IMR-90 (cell line): ENCODE data around the gene PLEKHJ1. TPM values are rescaled to one million over a fixed set of nuclear protein-coding genes. Genes with fewer than 3 reads are reported as not detected.

ENCODE experiments used
- ATAC-seq: fragments of 200-7000 bp; cut with Tn5 transposase; 2 replicates; pipeline ENCODE4 v1.9.1; 2020; ENCODE audit warnings: low read depth, mild to moderate bottlenecking, moderate library complexity
- BruUV-seq: library from RNA; stranded (reverse); fragments of 400-500 nt; replicated peaks from 2 replicates; lab custom pipeline; 2021; lab: Mats Ljungman, UMichigan
- CTCF ChIA-PET: fragments of 300-600 bp; formaldehyde crosslinking; extraction: SDS; loops from one replicate; lab custom pipeline; 2021; ENCODE audit warnings: antibody characterized with exemption; lab: Yijun Ruan, JAX
- POLR2A ChIA-PET: fragments of 300-600 bp; sonication (Branson Sonifier 250); formaldehyde crosslinking; loops from one replicate; lab custom pipeline; 2022; ENCODE audit warnings: antibody characterized with exemption; ENCODE audit not compliant: unreplicated experiment; lab: Charles Lee
- DNase-seq: peaks from one replicate; pipeline ENCODE4 v3.0.0; 2013
- H2AFZ ChIP-seq: replicated peaks from 2 replicates; pipeline ENCODE3; 2013; ENCODE audit warnings: low read length, mild to moderate bottlenecking; ENCODE audit not compliant: poor library complexity
- H2AK5ac ChIP-seq: 2 replicates; pipeline ENCODE4 v1.6.1; 2013; ENCODE audit warnings: low read depth, low read length, inconsistent platforms
- H2AK9ac ChIP-seq: replicated peaks from 2 replicates; pipeline ENCODE3; 2013; ENCODE audit warnings: mild to moderate bottlenecking, low read depth, low read length, moderate library complexity; ENCODE audit not compliant: poor library complexity
- H2BK120ac ChIP-seq: 2 replicates; pipeline ENCODE4 v1.6.1; 2013; ENCODE audit warnings: low read depth, low read length, inconsistent platforms
- H2BK15ac ChIP-seq: 3 replicates; pipeline ENCODE4 v1.6.1; 2013; ENCODE audit warnings: low read depth, low read length, inconsistent platforms
- H2BK20ac ChIP-seq: 2 replicates; pipeline ENCODE4 v1.6.1; 2013; ENCODE audit warnings: low read depth, mild to moderate bottlenecking, inconsistent platforms, low read length, moderate library complexity
- H2BK5ac ChIP-seq: 2 replicates; pipeline ENCODE4 v1.6.1; 2013; ENCODE audit warnings: mild to moderate bottlenecking, low read depth, low read length, inconsistent platforms; ENCODE audit not compliant: poor library complexity, severe bottlenecking
- H3K14ac ChIP-seq: replicated peaks from 2 replicates; pipeline ENCODE4 v1.6.1; 2013; ENCODE audit warnings: low read depth, low read length, inconsistent platforms
- H3K18ac ChIP-seq: 2 replicates; pipeline ENCODE4 v1.6.1; 2013; ENCODE audit warnings: low read depth, low read length, control low read depth
- H3K23ac ChIP-seq: 2 replicates; pipeline ENCODE4 v1.6.1; 2013; ENCODE audit warnings: low read depth, low read length, inconsistent platforms
- H3K27ac ChIP-seq: 2 replicates; pipeline ENCODE4 v1.5.1; 2013; ENCODE audit warnings: mild to moderate bottlenecking, control low read depth, low read length; ENCODE audit not compliant: insufficient read depth
- H3K27me3 ChIP-seq: 2 replicates; pipeline ENCODE4 v1.6.1; 2013; ENCODE audit warnings: low read length; ENCODE audit not compliant: control insufficient read depth, insufficient read depth
- H3K36me3 ChIP-seq: 2 replicates; pipeline ENCODE4 v1.6.1; 2013; ENCODE audit warnings: low read length, mixed read lengths; ENCODE audit not compliant: control insufficient read depth, insufficient read depth
- H3K4ac ChIP-seq: 2 replicates; pipeline ENCODE4 v1.6.1; 2013; ENCODE audit warnings: low read depth, low read length, inconsistent platforms
- H3K4me1 ChIP-seq: 2 replicates; pipeline ENCODE4 v1.6.1; 2013; ENCODE audit warnings: low read length, mixed read lengths; ENCODE audit not compliant: control insufficient read depth, insufficient read depth
- H3K4me2 ChIP-seq: 2 replicates; pipeline ENCODE4 v1.6.1; 2013; ENCODE audit warnings: low read depth, mild to moderate bottlenecking, control low read depth, low read length, moderate library complexity
- H3K4me3 ChIP-seq: 2 replicates; pipeline ENCODE4 v1.5.1; 2013; ENCODE audit warnings: low read depth, mild to moderate bottlenecking, control low read depth, low read length, moderate library complexity; ENCODE audit not compliant: insufficient read depth
- H3K56ac ChIP-seq: 2 replicates; pipeline ENCODE4 v1.6.1; 2013; ENCODE audit warnings: low read length, inconsistent platforms; ENCODE audit not compliant: insufficient read depth; ENCODE audit errors: extremely low read depth
- H3K79me1 ChIP-seq, 2 experiments: 2 replicates each; pipeline ENCODE4 v1.6.1; 2013; ENCODE audit warnings: low read length in 2 of 2, inconsistent platforms in 1 of 2, low read depth in 1 of 2
- H3K9ac ChIP-seq: 2 replicates; pipeline ENCODE4 v1.6.1; 2013; ENCODE audit warnings: low read depth, low read length, control low read depth
- H3K9me1 ChIP-seq: 2 replicates; pipeline ENCODE4 v1.6.1; 2013; ENCODE audit warnings: low read length, inconsistent platforms; ENCODE audit not compliant: insufficient read depth
- H3K9me3 ChIP-seq: 2 replicates; pipeline ENCODE4 v1.6.1; 2013; ENCODE audit warnings: low read length; ENCODE audit not compliant: control insufficient read depth, insufficient read depth
- H4K20me1 ChIP-seq: 2 replicates; pipeline ENCODE4 v1.6.1; 2013; ENCODE audit warnings: low read length, inconsistent platforms; ENCODE audit not compliant: insufficient read depth
- H4K5ac ChIP-seq: 2 replicates; pipeline ENCODE4 v1.6.1; 2013; ENCODE audit warnings: mild to moderate bottlenecking, low read depth, low read length, control low read depth
- H4K8ac ChIP-seq, 2 experiments: 2 replicates each; pipeline ENCODE4 v1.6.1; 2013; ENCODE audit warnings: low read depth in 2 of 2, low read length in 2 of 2, control low read depth in 1 of 2, inconsistent platforms in 1 of 2
- H4K91ac ChIP-seq: 2 replicates; pipeline ENCODE4 v1.6.1; 2013; ENCODE audit warnings: low read depth, low read length, inconsistent platforms; ENCODE audit not compliant: insufficient read depth
- CEBPB ChIP-seq: IDR thresholded peaks from 2 replicates; pipeline ENCODE4 v1.6.1; 2012; ENCODE audit warnings: low read depth, low read length, improper control_type of control experiment
- CHD1 ChIP-seq: IDR thresholded peaks from 2 replicates; pipeline ENCODE4 v1.6.1; 2012; ENCODE audit warnings: low read depth, low read length, improper control_type of control experiment
- ELK1 ChIP-seq: fragments of 150-350 bp; IDR thresholded peaks from 2 replicates; pipeline ENCODE4 v1.6.1; 2016; ENCODE audit warnings: low read depth, mild to moderate bottlenecking, low read length, moderate library complexity, borderline replicate concordance
- FOS ChIP-seq: fragments of 150-350 bp; IDR thresholded peaks from 2 replicates; pipeline ENCODE4 v1.6.1; 2016; ENCODE audit warnings: low read depth, low read length
- MXI1 ChIP-seq: IDR thresholded peaks from 2 replicates; pipeline ENCODE4 v1.6.1; 2012; ENCODE audit warnings: low read depth, mild to moderate bottlenecking, low read length, moderate library complexity, borderline replicate concordance
- NFE2L2 ChIP-seq: fragments of 150-350 bp; IDR thresholded peaks from 2 replicates; pipeline ENCODE4 v1.6.1; 2016; ENCODE audit warnings: low read depth, mild to moderate bottlenecking, low read length
- RAD21 ChIP-seq: IDR thresholded peaks from 2 replicates; pipeline ENCODE4 v1.6.1; 2012; ENCODE audit warnings: low read length, improper control_type of control experiment
- RCOR1 ChIP-seq: IDR thresholded peaks from 2 replicates; pipeline ENCODE4 v1.6.1; 2012; ENCODE audit warnings: mild to moderate bottlenecking, low read length, improper control_type of control experiment; ENCODE audit not compliant: insufficient replicate concordance
- SMC3 ChIP-seq: fragments of 150-350 bp; IDR thresholded peaks from 2 replicates; pipeline ENCODE4 v1.6.1; 2016; ENCODE audit warnings: low read depth, mild to moderate bottlenecking, antibody characterized with exemption, low read length, moderate library complexity
- WGBS, 2 experiments: methylation state at CpG; one replicate each; pipeline versions ENCODE4 v1.1.5 to v1.1.7; 2013; ENCODE audit warnings: missing lambda C conversion rate in 2 of 2; ENCODE audit not compliant: insufficient read length in 1 of 2; ENCODE audit errors: extremely low coverage in 2 of 2; 5-methylcytosine and 5-hydroxymethylcytosine counted together
- dilution Hi-C: fragments of 300-500 bp; cut with HindIII; formaldehyde crosslinking; loops from one replicate; pipeline ENCODE4 v1.14.3; 2018; ENCODE audit warnings: low sequenced_read_pairs; ENCODE audit not compliant: unreplicated experiment
- in situ Hi-C: fragments of 300-500 bp; cut with MboI; formaldehyde crosslinking; loops from 3 replicates; pipeline ENCODE4 v1.14.3; 2019; ENCODE audit warnings: low sequenced_read_pairs, inconsistent platforms, mixed read lengths
- intact Hi-C: fragments of 100-400 bp; cut with micrococcal nuclease; formaldehyde crosslinking; loops from 2 replicates; pipeline ENCODE4 v1.10.0; 2022
- polyA plus RNA-seq, 3 experiments: library from polyadenylated mRNA; depleted of rRNA; stranded (reverse); fragments of >200 nt; gene quantifications; 2 replicates each; pipeline ENCODE4 v1.2.3, GENCODE V29; 2012; ENCODE audit warnings: low replicate concordance in 1 of 3
- total RNA-seq: library from RNA; depleted of rRNA; stranded (reverse); fragments of >200 nt; gene quantifications from 2 replicates; pipeline ENCODE4 v1.2.3, GENCODE V29; 2012
- TF ChIP-seq, protein P1 (sequence below): conservative IDR thresholded peaks from 2 replicates; pipeline ENCODE4 v1.5.1; 2012; ENCODE audit warnings: mild to moderate bottlenecking, low read depth, low read length, improper control_type of control experiment
- TF ChIP-seq, protein P2 (sequence below): fragments of 150-350 bp; IDR thresholded peaks from 2 replicates; pipeline ENCODE4 v1.6.1; 2017; ENCODE audit warnings: mild to moderate bottlenecking, antibody characterized with exemption, low read length, low read depth

PLEKHJ1 gene
- total and polyA plus RNA-seq, 2 of the 4 experiments (the other 2 are of a cell fraction) = 31.7 to 62.8 TPM

DNA sequence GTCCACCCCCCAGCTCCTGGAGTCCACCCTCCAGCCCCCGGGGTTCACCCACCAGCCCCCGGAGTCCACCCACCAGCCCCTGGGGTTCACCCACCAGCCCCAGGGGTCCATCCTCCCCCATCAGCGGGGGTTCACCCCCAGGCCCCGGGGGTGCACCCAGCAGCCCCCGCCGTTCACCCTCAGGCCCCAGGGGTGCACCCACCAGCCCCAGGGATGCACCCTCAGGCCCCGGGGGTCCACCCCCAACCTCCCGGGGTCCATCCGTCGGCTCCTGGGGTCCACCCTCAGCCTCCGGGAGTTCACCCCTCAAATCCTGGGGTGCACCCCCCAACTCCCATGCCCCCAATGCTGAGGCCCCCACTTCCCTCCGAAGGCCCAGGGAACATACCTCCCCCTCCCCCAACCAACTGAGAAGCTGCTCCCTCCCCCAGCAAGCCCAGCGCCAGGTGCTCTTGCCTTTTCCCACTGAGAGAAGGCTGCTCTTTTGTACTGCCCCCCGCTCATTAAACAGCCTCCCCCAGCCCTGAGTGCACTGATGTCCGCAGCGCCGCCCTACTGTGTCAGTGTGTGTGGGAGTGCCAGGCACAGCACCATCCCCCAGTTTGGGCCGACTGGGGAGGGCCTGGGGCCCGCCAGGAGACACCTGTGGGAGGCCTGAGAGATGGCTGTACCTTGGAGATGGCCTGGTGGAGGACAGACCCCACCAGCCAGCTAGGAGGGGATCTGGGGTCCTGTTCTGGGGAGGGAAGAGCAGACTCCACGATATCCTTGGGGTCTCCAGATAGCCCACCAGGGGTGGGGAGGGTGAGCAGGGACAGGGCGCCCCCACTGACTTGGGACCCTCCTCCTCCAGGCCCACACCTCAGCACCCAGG, 12.2 kb upstream of the PLEKHJ1 start (continued):
- TF ChIP-seq MXI1 = no peak

- no peak overlapping the region for H3K14ac ChIP-seq
- CTCF ChIA-PET = no interaction called here
- TF ChIP-seq FOS (no peak), NFE2L2 (no peak), MXI1 (no peak), ELK1 (no peak), RAD21 (no peak), CHD1 (no peak), SMC3 (no peak), RCOR1 (no peak), CEBPB (no peak)
- TF ChIP-seq, protein P1, sequence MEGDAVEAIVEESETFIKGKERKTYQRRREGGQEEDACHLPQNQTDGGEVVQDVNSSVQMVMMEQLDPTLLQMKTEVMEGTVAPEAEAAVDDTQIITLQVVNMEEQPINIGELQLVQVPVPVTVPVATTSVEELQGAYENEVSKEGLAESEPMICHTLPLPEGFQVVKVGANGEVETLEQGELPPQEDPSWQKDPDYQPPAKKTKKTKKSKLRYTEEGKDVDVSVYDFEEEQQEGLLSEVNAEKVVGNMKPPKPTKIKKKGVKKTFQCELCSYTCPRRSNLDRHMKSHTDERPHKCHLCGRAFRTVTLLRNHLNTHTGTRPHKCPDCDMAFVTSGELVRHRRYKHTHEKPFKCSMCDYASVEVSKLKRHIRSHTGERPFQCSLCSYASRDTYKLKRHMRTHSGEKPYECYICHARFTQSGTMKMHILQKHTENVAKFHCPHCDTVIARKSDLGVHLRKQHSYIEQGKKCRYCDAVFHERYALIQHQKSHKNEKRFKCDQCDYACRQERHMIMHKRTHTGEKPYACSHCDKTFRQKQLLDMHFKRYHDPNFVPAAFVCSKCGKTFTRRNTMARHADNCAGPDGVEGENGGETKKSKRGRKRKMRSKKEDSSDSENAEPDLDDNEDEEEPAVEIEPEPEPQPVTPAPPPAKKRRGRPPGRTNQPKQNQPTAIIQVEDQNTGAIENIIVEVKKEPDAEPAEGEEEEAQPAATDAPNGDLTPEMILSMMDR = no peak
- TF ChIP-seq, protein P2, sequence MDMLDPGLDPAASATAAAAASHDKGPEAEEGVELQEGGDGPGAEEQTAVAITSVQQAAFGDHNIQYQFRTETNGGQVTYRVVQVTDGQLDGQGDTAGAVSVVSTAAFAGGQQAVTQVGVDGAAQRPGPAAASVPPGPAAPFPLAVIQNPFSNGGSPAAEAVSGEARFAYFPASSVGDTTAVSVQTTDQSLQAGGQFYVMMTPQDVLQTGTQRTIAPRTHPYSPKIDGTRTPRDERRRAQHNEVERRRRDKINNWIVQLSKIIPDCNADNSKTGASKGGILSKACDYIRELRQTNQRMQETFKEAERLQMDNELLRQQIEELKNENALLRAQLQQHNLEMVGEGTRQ = no peak
Observed at GRCh38 chr19:2247433-2248101, 11.4 kb upstream of the PLEKHJ1 start.

More at GRCh38 chr19:2247433-2248101, 11.4 kb upstream of the PLEKHJ1 start:
- H3K18ac ChIP-seq = no peak overlapping the region
- peaks cover 57% of the 10 kb centered on the region for H3K36me3 ChIP-seq
- 93% methylated on average over 7 of the region's 28 CpGs; no CpG with 5 or more reads in 1 of the 2 experiments for WGBS, 2 experiments
- H3K4me3 ChIP-seq = no peak overlapping the region
- no peak overlapping the region for H2BK5ac ChIP-seq
- POLR2A ChIA-PET = no interaction called here
- peaks cover 63% of the 10 kb centered on the region for H4K20me1 ChIP-seq
- H3K9me3 ChIP-seq = no peaks in the 10 kb centered on the region
- H3K56ac ChIP-seq = no peak overlapping the region
- dilution Hi-C loops (no loop called here), intact Hi-C loops (no loop called here), in situ Hi-C loops (no loop called here)
- BruUV-seq = no TSS peak
- peak overlapping the region; percentile 24 for H2AK9ac ChIP-seq
- no peak overlapping the region for H2BK20ac ChIP-seq
- no peaks in the 10 kb centered on the region for H3K4me1 ChIP-seq
- no peak overlapping the region for H3K4me2 ChIP-seq
- no peak overlapping the region for H2AK5ac ChIP-seq
- H2BK120ac ChIP-seq = no peak overlapping the region
- DNase-seq (no peak), ATAC-seq (no peak)
- H3K79me1 ChIP-seq = peaks cover 4 to 27% of the 10 kb centered on the region in 2 experiments; a peak in 2 of 4 replicates
- H3K23ac ChIP-seq = no peak overlapping the region
- H3K27ac ChIP-seq = no peak overlapping the region
- H4K5ac ChIP-seq = no peak overlapping the region
- no peak overlapping the region for H4K91ac ChIP-seq
- no peaks in the 10 kb centered on the region for H3K9me1 ChIP-seq
- H3K27me3 ChIP-seq = peaks cover 21% of the 10 kb centered on the region
- H3K4ac ChIP-seq = no peak overlapping the region
- H2AFZ ChIP-seq = no peak overlapping the region
- H3K9ac ChIP-seq = no peak overlapping the region
- H2BK15ac ChIP-seq = no peak overlapping the region
- H4K8ac ChIP-seq = no peak overlapping the region
